MM.1S (cell line): ENCODE measurements around the gene SIT1.

Experiments used
- DNase-seq: peaks from one replicate; pipeline ENCODE4 v3.0.0-alpha.2; 2015
- H2AFZ ChIP-seq: fragments of 300-600 bp; sonication (generic); 2 replicates; pipeline ENCODE4 v1.6.0; 2016; ENCODE audit warnings: antibody characterized with exemption, low read length
- H3F3A ChIP-seq: fragments of 300-600 bp; sonication (generic); 2 replicates; pipeline ENCODE4 v1.6.1; 2016; ENCODE audit warnings: mild to moderate bottlenecking, antibody characterized with exemption, low read length, moderate library complexity, mixed read lengths; ENCODE audit not compliant: insufficient read depth
- H3K27ac ChIP-seq: fragments of 300-600 bp; sonication (generic); 2 replicates; pipeline ENCODE4 v1.5.1; 2016; ENCODE audit warnings: mild to moderate bottlenecking, low read length
- H3K27me3 ChIP-seq: fragments of 300-600 bp; sonication (generic); replicated peaks from 2 replicates; pipeline ENCODE4 v1.6.0; 2016; ENCODE audit warnings: low read length; ENCODE audit not compliant: insufficient read depth
- H3K36me3 ChIP-seq: fragments of 300-600 bp; sonication (generic); replicated peaks from 2 replicates; pipeline ENCODE4 v1.6.1; 2016; ENCODE audit warnings: mild to moderate bottlenecking, low read length, mixed read lengths; ENCODE audit not compliant: insufficient read depth
- H3K4me1 ChIP-seq: fragments of 300-600 bp; sonication (generic); 2 replicates; pipeline ENCODE4 v1.6.1; 2016; ENCODE audit warnings: low read length, mixed read lengths
- H3K4me2 ChIP-seq: fragments of 300-600 bp; sonication (generic); 2 replicates; pipeline ENCODE4 v1.6.0; 2016; ENCODE audit warnings: low read depth, low read length
- H3K4me3 ChIP-seq: fragments of 300-600 bp; sonication (generic); 2 replicates; pipeline ENCODE4 v1.5.1; 2016; ENCODE audit warnings: low read length, mixed read lengths
- H3K79me2 ChIP-seq: fragments of 300-600 bp; sonication (generic); 2 replicates; pipeline ENCODE4 v1.6.1; 2016; ENCODE audit warnings: mixed run types, low read length, mixed read lengths
- H3K9ac ChIP-seq: fragments of 300-600 bp; sonication (generic); 2 replicates; pipeline ENCODE4 v1.6.1; 2016; ENCODE audit warnings: low read length, mixed read lengths
- H3K9me2 ChIP-seq: fragments of 300-600 bp; sonication (generic); replicated peaks from 2 replicates; pipeline ENCODE4 v1.6.1; 2016; ENCODE audit warnings: mild to moderate bottlenecking, low read length, mixed read lengths; ENCODE audit not compliant: insufficient read depth
- H3K9me3 ChIP-seq: fragments of 300-600 bp; sonication (generic); replicated peaks from 2 replicates; pipeline ENCODE4 v1.6.1; 2016; ENCODE audit warnings: mild to moderate bottlenecking, low read length, mixed read lengths; ENCODE audit not compliant: insufficient read depth
- H4K20me1 ChIP-seq: fragments of 300-600 bp; sonication (generic); 2 replicates; pipeline ENCODE4 v1.6.1; 2016; ENCODE audit warnings: mild to moderate bottlenecking, low read length, moderate library complexity, mixed read lengths; ENCODE audit not compliant: insufficient read depth
- CTCF ChIP-seq: fragments of 300-600 bp; sonication (generic); IDR thresholded peaks from 2 replicates; pipeline ENCODE4 v1.5.1; 2016; ENCODE audit warnings: antibody characterized with exemption, low read length, mixed read lengths
- EZH2 ChIP-seq: fragments of 300-600 bp; sonication (generic); optimal IDR thresholded peaks from 2 replicates; pipeline ENCODE3; 2017; ENCODE audit warnings: low read depth, mild to moderate bottlenecking, antibody characterized with exemption, low read length, mixed read lengths
- EZH2phosphoT487 ChIP-seq: fragments of 300-600 bp; sonication (generic); IDR thresholded peaks from 2 replicates; pipeline ENCODE4 v1.6.1; 2018; ENCODE audit warnings: antibody characterized with exemption, low read length

The SIT1 gene

GRCh38 chr9:35605351-35606137, 45.2 kb downstream of the SIT1 start:
- Histone ChIP-seq H3K27ac (no peak overlapping the region), H3K9me3 (no peaks in the 10 kb centered on the region), H3K27me3 (no peaks in the 10 kb centered on the region), H3K4me1 (peaks cover 16% of the 10 kb centered on the region), H4K20me1 (no peaks in the 10 kb centered on the region), H3K9ac (peak overlapping the region; percentile 55; the same call in 1 of the 2 replicates), H3K4me3 (peak overlapping the region; percentile 78), H3K36me3 (no peaks in the 10 kb centered on the region), H3K79me2 (peaks cover 15% of the 10 kb centered on the region), H3F3A (peaks cover 6% of the 10 kb centered on the region), H3K4me2 (peak overlapping the region; percentile 76), H3K9me2 (no peaks in the 10 kb centered on the region), H2AFZ (peak overlapping the region; percentile 43)
- no peak for TF ChIP-seq EZH2phosphoT487
- peak; percentile 21 for DNase-seq

- no peak for TF ChIP-seq EZH2
- no peak for TF ChIP-seq EZH2phosphoT487
- TF ChIP-seq CTCF, result no peak
- peak; percentile 91 for DNase-seq
- Histone ChIP-seq H3K9ac (peak within 1 kb of the TSS; percentile 55; the same call in 1 of the 2 replicates), H3K4me3 (peak within 1 kb of the TSS; percentile 78), H3F3A (peaks cover 6% of the 10 kb centered on the region), H3K4me1 (peaks cover 16% of the 10 kb centered on the region), H3K9me2 (no peaks in the 10 kb centered on the region), H3K27me3 (no peaks in the 10 kb centered on the region), H3K9me3 (no peaks in the 10 kb centered on the region), H4K20me1 (no peaks in the 10 kb centered on the region), H3K27ac (peak within 1 kb of the TSS; percentile 62; the same call in 1 of the 2 replicates), H3K36me3 (no peaks in the 10 kb centered on the region), H2AFZ (peak within 1 kb of the TSS; percentile 83), H3K79me2 (peaks cover 15% of the 10 kb centered on the region), H3K4me2 (peak within 1 kb of the TSS; percentile 82)
These were observed 46.0 kb downstream of the SIT1 start, which contains the start of gene TESK1 for GRCh38 chr9:35604578-35605350. Gene TESK1, plus strand, starts transcription at chr9:35605262. Its CDS starts 358 bp downstream, at chr9:35605620.

GRCh38 chr9:35603986-35604577, 46.6 kb downstream of the SIT1 start:
- peak overlapping the region; percentile 68 for H3K4me3 ChIP-seq
- no peaks in the 10 kb centered on the region for H3K36me3 ChIP-seq
- peaks cover 6% of the 10 kb centered on the region for H3F3A ChIP-seq
- no peaks in the 10 kb centered on the region for H4K20me1 ChIP-seq
- H3K9me2 ChIP-seq, result no peaks in the 10 kb centered on the region
- H3K9ac ChIP-seq, result peak overlapping the region; percentile 47; the same call in 1 of the 2 replicates
- no peaks in the 10 kb centered on the region for H3K27me3 ChIP-seq
- no peaks in the 10 kb centered on the region for H3K9me3 ChIP-seq
- peak overlapping the region; percentile 82 for H3K4me2 ChIP-seq
- peaks cover 15% of the 10 kb centered on the region for H3K79me2 ChIP-seq
- DNase-seq, result peak; percentile 100
- H2AFZ ChIP-seq, result peak overlapping the region; percentile 83
- H3K4me1 ChIP-seq, result peaks cover 22% of the 10 kb centered on the region
- TF ChIP-seq EZH2, result no peak
- peak; percentile 93 for TF ChIP-seq CTCF
- peak overlapping the region; percentile 62; the same call in 1 of the 2 replicates for H3K27ac ChIP-seq
